ENCODE results near the gene CERS5. TPM values are rescaled to one million over a fixed set of nuclear protein-coding genes. Genes with fewer than 3 reads are reported as not detected.

CERS5 gene
- total RNA-seq, 1 donor from 2014 or later: 37.7 TPM

DNA sequence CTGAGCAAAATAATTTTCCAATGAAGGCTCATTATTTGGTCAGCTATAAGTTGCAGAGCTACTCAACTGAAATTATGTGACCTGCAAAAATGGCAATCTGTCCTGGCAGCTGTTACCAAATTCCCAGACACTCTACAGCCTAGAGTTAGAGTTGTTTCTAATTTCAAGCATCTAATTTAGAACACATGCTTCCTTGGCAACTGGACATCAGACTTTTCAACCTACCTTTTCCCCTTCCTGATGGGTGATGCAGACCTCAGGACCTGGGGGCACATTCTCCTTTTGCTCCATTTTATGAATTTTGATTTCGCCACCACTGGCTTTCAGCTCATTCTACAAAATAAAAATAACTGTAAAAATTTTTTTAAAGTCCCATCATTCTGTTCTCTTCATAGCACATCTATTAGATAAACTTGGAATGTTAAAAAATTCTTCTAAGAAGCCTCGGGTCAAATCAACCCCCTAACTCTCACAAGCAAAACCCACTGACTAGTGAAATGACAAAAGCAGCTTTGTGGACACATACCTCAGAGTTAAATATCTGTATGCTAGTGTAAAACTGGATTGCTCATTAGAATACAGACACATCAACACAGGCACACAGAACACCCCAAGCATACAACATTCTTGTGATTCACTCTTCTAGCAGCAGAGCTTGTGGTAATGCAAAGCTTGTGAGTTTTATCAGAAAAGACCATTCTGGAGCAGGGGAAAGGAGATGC, 33.5 kb upstream of the CERS5 start:
- Histone ChIP-seq H3K9me3 (no peaks in the 10 kb centered on the region), H3K4me3 (no peak overlapping the region), H3K4me1 (no peaks in the 10 kb centered on the region), H3K27me3 (ENCODE audit: low read depth) (no peaks in the 10 kb centered on the region), H3K27ac (no peak overlapping the region), H3K36me3 (peaks cover 87% of the 10 kb centered on the region)
- DNase-seq: no peak
- intact Hi-C loops (cut with DNase I): no loop called here
- TF ChIP-seq CTCF (IDR thresholded peaks at IDR 0.05): no peak
- ATAC-seq: no peak

- no peak overlapping the region for H3K27ac ChIP-seq
- H3K4me3 ChIP-seq: no peak overlapping the region
- peaks cover 86% of the 10 kb centered on the region for H3K36me3 ChIP-seq
- no peaks in the 10 kb centered on the region for H3K9me3 ChIP-seq
- no peaks in the 10 kb centered on the region for H3K4me1 ChIP-seq
- no peaks in the 10 kb centered on the region for H3K27me3 ChIP-seq (ENCODE audit: low read depth)
- intact Hi-C loops (cut with DNase I): no loop called here
- no peak for TF ChIP-seq CTCF (IDR thresholded peaks at IDR 0.05)
- DNase-seq (no peak), ATAC-seq (no peak)
These were observed 31.7 kb upstream of the CERS5 start for GRCh38 chr12:50198829-50199228.

DNA sequence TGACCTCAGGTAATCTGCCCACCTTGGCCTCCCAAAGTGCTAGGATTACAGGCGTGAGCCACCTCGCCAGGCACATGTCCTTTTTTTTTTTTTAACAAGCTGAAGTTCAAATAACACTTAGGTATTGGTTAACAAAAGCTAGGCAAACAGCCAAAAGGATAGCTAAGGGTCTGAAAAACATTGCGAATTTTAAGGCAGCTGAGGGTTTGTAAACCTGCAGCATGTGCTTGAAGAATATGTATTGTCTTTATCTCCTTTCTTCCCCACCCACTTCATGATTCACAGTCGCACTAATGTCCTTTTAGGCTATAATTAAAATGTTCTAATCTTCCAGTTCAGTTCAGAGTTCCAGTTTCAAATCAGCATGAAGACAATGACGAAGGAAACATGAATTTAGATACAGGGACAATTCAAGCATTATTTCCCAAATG, 30.1 kb upstream of the CERS5 start:
- H3K36me3 ChIP-seq: peaks cover 80% of the 10 kb centered on the region
- no peaks in the 10 kb centered on the region for H3K4me1 ChIP-seq
- no peak overlapping the region for H3K4me3 ChIP-seq
- H3K27ac ChIP-seq: no peak overlapping the region
- intact Hi-C loops (cut with DNase I): no loop called here
- ATAC-seq (no peak), DNase-seq (no peak)
- no peaks in the 10 kb centered on the region for H3K9me3 ChIP-seq
- no peak for TF ChIP-seq CTCF (IDR thresholded peaks at IDR 0.05)
- no peaks in the 10 kb centered on the region for H3K27me3 ChIP-seq (ENCODE audit: low read depth)

- no peaks in the 10 kb centered on the region for H3K4me1 ChIP-seq
- ATAC-seq (no peak), DNase-seq (no peak)
- H3K4me3 ChIP-seq: no peak overlapping the region
- intact Hi-C loops (cut with DNase I): no loop called here
- no peaks in the 10 kb centered on the region for H3K27me3 ChIP-seq (ENCODE audit: low read depth)
- peaks cover 80% of the 10 kb centered on the region for H3K36me3 ChIP-seq
- no peaks in the 10 kb centered on the region for H3K9me3 ChIP-seq
- no peak overlapping the region for H3K27ac ChIP-seq
- no peak for TF ChIP-seq CTCF (IDR thresholded peaks at IDR 0.05)
These were observed 29.4 kb upstream of the CERS5 start for GRCh38 chr12:50196537-50196936.

DNA sequence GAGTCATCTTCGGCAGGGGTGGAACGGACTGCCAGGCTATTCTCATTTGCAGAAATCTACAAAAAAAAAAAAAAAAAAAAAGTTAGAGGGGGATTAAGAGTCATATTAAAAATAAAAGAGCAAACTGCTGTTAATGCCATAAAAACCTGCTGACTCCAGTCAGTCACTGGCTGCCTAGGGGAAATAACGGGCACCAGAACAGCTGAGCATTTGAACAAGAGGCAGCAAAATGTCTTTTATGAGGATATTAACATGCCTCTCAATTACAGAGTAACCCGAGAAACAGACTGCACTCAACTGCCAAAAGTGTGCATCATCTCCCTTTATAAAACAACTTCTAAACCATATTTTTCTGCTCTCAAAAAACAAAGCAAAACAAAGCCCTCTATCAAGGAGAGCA, 28.7 kb upstream of the CERS5 start:
- Histone ChIP-seq H3K4me3 (no peak overlapping the region), H3K36me3 (peaks cover 80% of the 10 kb centered on the region), H3K4me1 (no peaks in the 10 kb centered on the region), H3K27me3 (ENCODE audit: low read depth) (no peaks in the 10 kb centered on the region), H3K9me3 (no peaks in the 10 kb centered on the region), H3K27ac (no peak overlapping the region)
- ATAC-seq (no peak), DNase-seq (no peak)
- no peak for TF ChIP-seq CTCF (IDR thresholded peaks at IDR 0.05)
- intact Hi-C loops (cut with DNase I): no loop called here
